GM12892 (cell line): ENCODE measurements around the gene HBZ.

Experiments
- POLR2AphosphoS5 ChIP-seq: IDR thresholded peaks from 2 replicates; pipeline ENCODE4 v1.6.1; 2011; ENCODE audit warnings: low read depth, low read length, control low read depth
- TAF1 ChIP-seq: IDR thresholded peaks from 2 replicates; pipeline ENCODE4 v1.6.1; 2011; ENCODE audit warnings: low read depth, mild to moderate bottlenecking, control low read depth, low read length, borderline replicate concordance

DNA sequence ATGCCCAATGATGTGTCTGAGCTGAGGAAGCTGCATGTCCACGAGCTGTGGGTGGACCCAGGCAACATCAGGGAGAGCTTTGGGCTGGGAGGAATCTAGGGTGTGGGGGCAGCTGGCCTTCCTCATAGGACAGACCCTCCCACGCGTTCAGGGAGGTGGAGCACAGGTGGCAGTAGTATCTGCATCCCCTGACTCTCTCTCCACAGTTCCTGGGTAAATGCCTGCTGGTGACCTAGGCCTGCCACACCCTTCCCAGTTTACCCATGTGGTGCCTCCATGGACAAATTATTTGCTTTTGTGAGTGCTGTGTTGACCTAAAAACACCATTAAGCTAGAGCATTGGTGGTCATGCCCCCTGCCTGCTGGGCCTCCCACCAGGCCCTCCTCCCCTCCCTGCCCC is 16.6 kb downstream of the HBZ start:
- no peak for TF ChIP-seq TAF1
- no peak for TF ChIP-seq POLR2AphosphoS5
